ENCODE data around the gene CCM2L.

GRCh38 chr20:32010101-32010500 lies at the start of gene CCM2L:
- TF ChIP-seq, protein P1, sequence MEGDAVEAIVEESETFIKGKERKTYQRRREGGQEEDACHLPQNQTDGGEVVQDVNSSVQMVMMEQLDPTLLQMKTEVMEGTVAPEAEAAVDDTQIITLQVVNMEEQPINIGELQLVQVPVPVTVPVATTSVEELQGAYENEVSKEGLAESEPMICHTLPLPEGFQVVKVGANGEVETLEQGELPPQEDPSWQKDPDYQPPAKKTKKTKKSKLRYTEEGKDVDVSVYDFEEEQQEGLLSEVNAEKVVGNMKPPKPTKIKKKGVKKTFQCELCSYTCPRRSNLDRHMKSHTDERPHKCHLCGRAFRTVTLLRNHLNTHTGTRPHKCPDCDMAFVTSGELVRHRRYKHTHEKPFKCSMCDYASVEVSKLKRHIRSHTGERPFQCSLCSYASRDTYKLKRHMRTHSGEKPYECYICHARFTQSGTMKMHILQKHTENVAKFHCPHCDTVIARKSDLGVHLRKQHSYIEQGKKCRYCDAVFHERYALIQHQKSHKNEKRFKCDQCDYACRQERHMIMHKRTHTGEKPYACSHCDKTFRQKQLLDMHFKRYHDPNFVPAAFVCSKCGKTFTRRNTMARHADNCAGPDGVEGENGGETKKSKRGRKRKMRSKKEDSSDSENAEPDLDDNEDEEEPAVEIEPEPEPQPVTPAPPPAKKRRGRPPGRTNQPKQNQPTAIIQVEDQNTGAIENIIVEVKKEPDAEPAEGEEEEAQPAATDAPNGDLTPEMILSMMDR (IDR thresholded peaks at IDR 0.05; ENCODE audit: borderline replicate concordance, extremely low read depth, low read length, poor library complexity, severe bottlenecking), result no peak
- TF ChIP-seq EZH2 (IDR thresholded peaks at IDR 0.05; ENCODE audit: borderline replicate concordance, low read depth, low read length, severe bottlenecking), result no peak
